IPS-18a (cell line): ENCODE measurements around the gene RPF1.

Experiments used
- H3K27ac ChIP-seq: one replicate; pipeline ENCODE4 v1.5.1; 2013; ENCODE audit warnings: low read length
- H3K27me3 ChIP-seq: one replicate; pipeline ENCODE4 v1.6.1; 2013; ENCODE audit warnings: mild to moderate bottlenecking, low read length; ENCODE audit not compliant: control insufficient read depth, insufficient read depth
- H3K36me3 ChIP-seq: one replicate; pipeline ENCODE4 v1.6.1; 2013; ENCODE audit warnings: low read depth, low read length; ENCODE audit not compliant: control insufficient read depth
- H3K4me1 ChIP-seq: one replicate; pipeline ENCODE4 v1.6.1; 2013; ENCODE audit warnings: low read depth, low read length; ENCODE audit not compliant: control insufficient read depth
- H3K4me3 ChIP-seq: one replicate; pipeline ENCODE4 v1.5.1; 2013; ENCODE audit warnings: low read length
- H3K9ac ChIP-seq: one replicate; pipeline ENCODE4 v1.6.1; 2013; ENCODE audit warnings: mild to moderate bottlenecking, low read length, moderate library complexity
- H3K9me3 ChIP-seq: one replicate; pipeline ENCODE4 v1.6.1; 2013; ENCODE audit warnings: low read depth, low read length; ENCODE audit not compliant: control insufficient read depth

RPF1 gene

DNA sequence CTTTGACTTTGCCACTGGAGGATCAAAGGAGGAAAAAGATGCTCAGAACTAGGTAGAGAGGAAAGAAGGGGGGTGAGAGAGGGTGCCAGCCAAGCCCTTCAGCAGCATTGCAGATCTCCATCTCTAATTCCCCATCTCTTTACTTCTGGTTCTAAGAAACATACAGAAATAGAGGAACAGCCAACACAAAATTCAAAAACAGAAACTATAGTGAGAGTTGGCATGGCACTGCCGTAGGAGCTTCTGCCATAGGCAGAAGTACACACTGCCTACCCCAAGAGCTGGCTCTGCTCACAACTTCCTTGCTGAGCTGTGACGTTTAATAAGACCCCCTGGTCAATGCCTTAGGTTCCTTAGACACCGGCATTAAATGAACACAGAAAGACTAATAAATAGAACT lies 26.6 kb upstream of the RPF1 start:
- no peaks in the 10 kb centered on the region for H3K27me3 ChIP-seq
- no peaks in the 10 kb centered on the region for H3K9me3 ChIP-seq
- H3K4me3 ChIP-seq: no peak overlapping the region
- H3K9ac ChIP-seq: no peak overlapping the region
- H3K36me3 ChIP-seq: no peaks in the 10 kb centered on the region
- no peak overlapping the region for H3K27ac ChIP-seq
- no peaks in the 10 kb centered on the region for H3K4me1 ChIP-seq

DNA sequence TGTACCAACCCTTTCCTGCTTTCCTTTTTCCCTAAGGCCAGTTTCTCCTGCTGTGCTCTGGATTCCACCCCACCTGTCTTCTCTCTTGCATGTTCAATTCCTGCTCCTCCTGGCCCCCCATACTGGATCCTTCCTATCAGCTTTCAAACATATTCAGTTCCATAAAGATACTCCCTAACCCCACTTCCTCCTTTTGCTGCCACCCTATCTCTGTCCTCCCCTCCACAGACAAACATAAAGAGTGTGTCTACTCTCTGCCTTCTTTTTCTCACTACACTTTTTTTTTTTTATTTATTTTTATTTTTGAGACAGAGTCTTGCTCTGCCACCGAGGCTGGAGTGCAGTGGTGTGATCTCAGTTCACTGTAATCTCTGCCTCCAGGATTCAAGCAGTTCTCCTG lies 16.9 kb upstream of the RPF1 start:
- no peaks in the 10 kb centered on the region for H3K9me3 ChIP-seq
- no peak overlapping the region for H3K9ac ChIP-seq
- H3K4me3 ChIP-seq: no peak overlapping the region
- H3K27ac ChIP-seq: no peak overlapping the region
- no peaks in the 10 kb centered on the region for H3K27me3 ChIP-seq
- H3K4me1 ChIP-seq: no peaks in the 10 kb centered on the region
- no peaks in the 10 kb centered on the region for H3K36me3 ChIP-seq

DNA sequence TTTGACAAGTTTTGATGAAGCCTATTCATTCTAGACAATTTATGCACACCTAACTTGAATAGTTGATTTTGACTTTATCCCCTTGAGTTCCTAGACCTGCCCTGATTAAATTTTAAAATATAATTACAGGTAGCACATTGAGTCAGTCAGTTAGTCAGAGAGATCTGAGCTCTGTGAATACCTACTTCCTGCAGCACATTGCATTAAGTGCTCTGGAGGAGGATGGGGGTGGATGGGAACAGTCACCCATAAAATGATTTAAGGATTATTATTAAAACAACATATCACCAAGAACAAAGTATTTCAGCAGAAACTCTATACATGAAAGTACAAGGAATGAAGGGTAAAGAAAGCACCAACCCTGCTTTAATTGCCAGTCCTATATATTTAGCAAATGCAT lies 11.8 kb upstream of the RPF1 start:
- H3K27ac ChIP-seq: no peak overlapping the region
- H3K36me3 ChIP-seq: no peaks in the 10 kb centered on the region
- no peaks in the 10 kb centered on the region for H3K4me1 ChIP-seq
- no peak overlapping the region for H3K4me3 ChIP-seq
- no peaks in the 10 kb centered on the region for H3K9me3 ChIP-seq
- peaks cover 30% of the 10 kb centered on the region for H3K27me3 ChIP-seq
- H3K9ac ChIP-seq: no peak overlapping the region

DNA sequence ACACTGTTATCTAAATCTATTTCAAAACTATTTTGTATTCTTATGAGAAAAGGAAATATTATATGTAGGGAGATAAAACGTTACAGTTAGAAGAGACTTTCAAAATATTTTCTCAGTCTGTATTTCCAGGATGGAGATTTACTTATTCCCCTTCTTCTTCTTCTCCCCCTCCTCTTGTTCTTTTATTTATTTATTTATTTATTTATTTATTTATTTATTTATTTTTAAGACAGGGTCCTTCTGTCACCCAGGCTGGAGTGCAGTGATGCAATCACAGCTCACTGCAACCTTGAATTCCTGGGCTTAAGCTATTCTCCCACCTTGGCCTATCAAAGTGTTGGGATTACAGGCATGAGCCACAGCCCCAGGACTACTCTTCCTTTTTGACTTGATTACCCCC lies 2.8 kb upstream of the RPF1 start:
- Histone ChIP-seq H3K9me3 (peaks cover 7% of the 10 kb centered on the region), H3K9ac (no peak overlapping the region), H3K27me3 (peaks cover 73% of the 10 kb centered on the region), H3K4me1 (no peaks in the 10 kb centered on the region), H3K36me3 (peaks cover 2% of the 10 kb centered on the region), H3K4me3 (no peak overlapping the region), H3K27ac (no peak overlapping the region)

DNA sequence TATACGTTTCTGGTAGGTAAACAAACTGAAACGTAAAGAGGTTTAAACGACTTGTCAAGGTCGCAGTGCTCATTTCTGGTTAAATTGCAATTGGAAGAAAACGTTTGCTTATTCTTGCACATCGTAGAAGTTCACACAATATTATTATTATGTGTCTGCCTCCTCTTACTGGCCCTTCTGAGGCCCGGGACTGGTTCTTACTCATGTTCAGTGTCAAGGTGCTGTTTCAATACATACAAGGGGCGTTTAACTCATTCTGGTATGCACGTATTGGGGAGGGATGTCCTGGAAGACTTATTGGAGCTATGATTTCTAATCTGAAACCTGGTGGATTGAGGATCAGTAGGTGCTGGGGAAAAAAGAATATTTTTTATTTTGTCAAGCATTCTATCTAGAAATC lies 932 bp downstream of the RPF1 start:
- H3K4me1 ChIP-seq: no peaks in the 10 kb centered on the region
- no peak overlapping the region for H3K27ac ChIP-seq
- peak overlapping the region; percentile 83 for H3K4me3 ChIP-seq
- H3K36me3 ChIP-seq: peaks cover 28% of the 10 kb centered on the region
- H3K27me3 ChIP-seq: peaks cover 36% of the 10 kb centered on the region
- peaks cover 7% of the 10 kb centered on the region for H3K9me3 ChIP-seq
- H3K9ac ChIP-seq: peak overlapping the region; percentile 80

DNA sequence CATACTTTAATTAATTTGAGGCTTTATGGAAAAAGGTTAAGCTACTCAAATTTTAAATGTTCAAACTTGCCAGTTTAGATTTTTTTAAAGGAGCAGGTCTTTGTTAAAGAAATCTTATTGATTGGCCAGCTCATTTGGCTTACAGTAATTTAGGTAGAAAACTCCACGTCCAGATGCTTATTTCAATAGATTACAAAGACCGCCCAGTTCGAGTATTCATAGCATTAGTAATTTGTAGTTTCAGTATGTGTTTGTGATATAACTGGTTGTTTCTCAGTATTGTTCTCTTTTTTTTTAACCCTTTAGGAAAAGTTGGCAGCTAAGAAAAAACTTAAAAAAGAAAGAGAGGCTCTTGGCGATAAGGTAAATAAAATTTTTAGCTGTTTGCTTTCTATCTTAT lies 1.6 kb downstream of the RPF1 start:
- H3K27me3 ChIP-seq: peaks cover 29% of the 10 kb centered on the region
- H3K9ac ChIP-seq: no peak overlapping the region
- H3K36me3 ChIP-seq: peaks cover 32% of the 10 kb centered on the region

DNA sequence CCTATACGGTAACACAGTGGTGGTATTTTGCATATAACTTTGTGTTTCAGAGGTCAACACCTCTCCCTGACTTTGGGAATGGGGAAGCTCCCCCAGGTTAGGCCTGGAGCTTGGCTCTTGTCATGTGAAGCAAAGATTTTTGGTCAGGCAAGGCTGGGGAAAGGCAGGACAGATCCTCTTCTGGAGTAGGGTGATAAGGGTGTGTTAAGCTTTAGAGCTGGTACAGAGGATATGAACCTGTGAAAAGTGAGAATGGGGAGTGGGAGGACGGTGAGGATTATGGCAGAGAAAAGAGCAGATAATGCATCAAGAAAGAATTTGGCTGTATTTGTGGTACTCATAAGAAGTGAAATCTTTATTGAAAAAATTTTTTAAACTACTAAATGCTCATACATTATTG lies 2.3 kb downstream of the RPF1 start:
- H3K27me3 ChIP-seq: peaks cover 22% of the 10 kb centered on the region
- no peak overlapping the region for H3K4me3 ChIP-seq
- H3K36me3 ChIP-seq: peaks cover 32% of the 10 kb centered on the region
- H3K9me3 ChIP-seq: peaks cover 7% of the 10 kb centered on the region
- H3K9ac ChIP-seq: no peak overlapping the region
- H3K4me1 ChIP-seq: no peaks in the 10 kb centered on the region
- no peak overlapping the region for H3K27ac ChIP-seq

More for the DNA sequence above, 1.6 kb downstream of the RPF1 start:
- Histone ChIP-seq H3K4me3 (peak overlapping the region; percentile 83), H3K27ac (no peak overlapping the region), H3K4me1 (no peaks in the 10 kb centered on the region), H3K9me3 (peaks cover 7% of the 10 kb centered on the region)

DNA sequence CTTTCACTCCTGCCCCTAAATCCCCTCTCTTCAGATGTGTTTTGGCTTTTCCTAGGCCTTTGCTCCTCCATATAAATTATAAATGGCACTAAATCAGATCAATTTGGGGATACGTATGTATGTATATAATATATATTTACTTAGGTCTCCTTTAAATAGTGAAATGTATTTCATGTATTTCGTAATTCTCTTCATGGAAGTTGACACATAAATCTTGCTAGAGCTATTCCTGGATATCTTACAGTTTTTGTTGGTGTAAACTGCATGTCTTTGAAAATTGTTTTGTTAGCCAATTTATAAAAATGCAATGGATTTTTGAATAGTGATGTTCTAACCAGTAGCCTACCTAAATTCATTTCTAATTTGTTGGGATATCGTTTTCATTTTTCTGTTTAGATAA lies 9.0 kb downstream of the RPF1 start:
- Histone ChIP-seq H3K27me3 (no peaks in the 10 kb centered on the region), H3K27ac (no peak overlapping the region), H3K4me1 (no peaks in the 10 kb centered on the region), H3K4me3 (no peak overlapping the region), H3K9ac (no peak overlapping the region), H3K36me3 (peaks cover 57% of the 10 kb centered on the region), H3K9me3 (no peaks in the 10 kb centered on the region)

DNA sequence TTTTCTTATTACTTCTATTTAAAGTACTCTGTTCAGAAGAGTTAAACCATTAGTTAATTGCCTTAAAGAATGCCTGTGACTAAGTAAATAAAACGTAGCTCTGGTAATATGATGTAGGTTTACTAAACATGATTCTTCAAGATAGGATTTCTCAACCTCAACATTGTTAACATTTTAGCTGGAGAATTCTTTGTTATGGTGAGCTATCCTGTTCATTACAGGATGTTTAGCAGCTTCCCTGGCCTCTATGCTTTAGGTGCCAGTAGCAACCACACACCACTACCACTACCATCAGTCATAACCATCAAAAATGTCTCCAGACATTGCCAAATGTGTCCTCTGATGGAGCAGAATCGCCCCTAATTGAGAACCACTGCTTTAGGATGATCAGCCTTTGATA lies 10.7 kb downstream of the RPF1 start:
- no peak overlapping the region for H3K4me3 ChIP-seq
- H3K36me3 ChIP-seq: peaks cover 52% of the 10 kb centered on the region
- H3K9ac ChIP-seq: no peak overlapping the region
- no peak overlapping the region for H3K27ac ChIP-seq
- H3K9me3 ChIP-seq: no peaks in the 10 kb centered on the region
- H3K4me1 ChIP-seq: no peaks in the 10 kb centered on the region
- H3K27me3 ChIP-seq: no peaks in the 10 kb centered on the region

DNA sequence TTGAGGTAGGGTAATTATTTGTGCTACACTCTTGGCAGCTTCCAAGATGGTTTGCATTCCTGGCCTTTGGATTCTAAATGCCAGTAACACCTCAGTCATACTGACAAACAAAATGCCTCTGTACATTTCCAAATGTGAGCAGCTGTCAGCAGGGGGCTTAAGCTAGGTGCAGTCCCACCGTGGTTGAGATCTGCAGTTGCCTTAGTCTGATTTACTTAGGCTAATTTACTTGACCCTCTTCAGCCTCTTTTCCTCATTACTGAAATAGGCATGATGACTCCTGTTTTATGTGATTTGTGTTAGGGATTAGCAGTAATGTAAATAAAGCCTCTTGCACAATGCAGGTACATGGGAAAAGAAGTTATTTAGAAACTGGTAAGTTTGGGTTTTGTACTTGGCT lies 13.7 kb downstream of the RPF1 start:
- Histone ChIP-seq H3K4me1 (no peaks in the 10 kb centered on the region), H3K9me3 (no peaks in the 10 kb centered on the region), H3K27ac (no peak overlapping the region), H3K36me3 (peaks cover 69% of the 10 kb centered on the region), H3K9ac (no peak overlapping the region), H3K27me3 (no peaks in the 10 kb centered on the region), H3K4me3 (no peak overlapping the region)

DNA sequence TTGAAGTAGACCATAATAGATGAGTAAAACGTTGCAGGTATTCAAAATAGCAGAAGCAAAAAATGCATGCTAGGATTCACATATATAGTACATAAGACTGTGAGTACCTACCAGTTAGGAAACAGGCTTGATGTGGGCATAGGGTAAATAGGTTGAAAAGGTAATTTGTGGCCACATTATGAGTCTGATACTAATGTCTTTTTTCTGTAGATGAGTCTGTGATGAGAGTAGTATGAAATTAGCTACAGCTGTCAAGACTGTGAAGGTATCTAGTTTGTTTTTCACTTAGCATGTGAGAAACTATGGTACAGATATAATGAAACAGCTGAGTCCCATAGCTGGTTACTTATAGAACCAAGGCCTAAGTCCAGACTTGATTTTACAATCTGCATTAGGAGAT lies 14.7 kb downstream of the RPF1 start:
- Histone ChIP-seq H3K9me3 (no peaks in the 10 kb centered on the region), H3K4me3 (no peak overlapping the region), H3K4me1 (no peaks in the 10 kb centered on the region), H3K36me3 (peaks cover 78% of the 10 kb centered on the region), H3K27ac (no peak overlapping the region), H3K27me3 (no peaks in the 10 kb centered on the region), H3K9ac (no peak overlapping the region)

DNA sequence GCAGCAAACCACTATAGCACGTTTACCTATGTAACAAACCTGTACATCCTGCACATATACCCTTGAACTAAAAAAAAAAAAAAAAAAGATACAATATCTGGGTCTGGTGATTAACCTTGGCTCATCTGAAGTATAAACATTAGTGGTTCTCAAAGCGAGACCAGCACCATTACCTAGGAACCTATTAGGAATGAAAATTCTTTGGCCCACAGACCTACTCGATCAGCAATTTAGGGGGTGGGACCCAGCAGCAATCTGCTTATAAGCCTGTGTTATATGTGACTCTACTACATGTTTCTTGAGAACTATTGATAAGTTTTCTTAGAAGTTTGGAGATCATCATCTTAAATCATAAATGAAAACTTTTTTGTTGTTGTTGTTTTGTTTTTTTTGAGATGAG lies 17.4 kb downstream of the RPF1 start:
- no peak overlapping the region for H3K4me3 ChIP-seq
- no peak overlapping the region for H3K27ac ChIP-seq
- no peak overlapping the region for H3K9ac ChIP-seq
- H3K27me3 ChIP-seq: no peaks in the 10 kb centered on the region
- no peaks in the 10 kb centered on the region for H3K9me3 ChIP-seq
- peaks cover 80% of the 10 kb centered on the region for H3K36me3 ChIP-seq
- H3K4me1 ChIP-seq: peaks cover 13% of the 10 kb centered on the region
